HG03045 (cell line): ENCODE results near the gene ATP8B3.
A peak's percentile ranks its signal among the peaks of the same experiment; 100 is the strongest.

ENCODE experiments used
- ATAC-seq: cut with Tn5 transposase; IDR thresholded peaks from one replicate; pipeline ENCODE4 v1.9.1; 2021; ENCODE audit warnings: mild to moderate bottlenecking, moderate library complexity; ENCODE audit not compliant: unreplicated experiment

The ATP8B3 gene

GRCh38 chr19:1811942-1812425 is at the start of gene ATP8B3:
Gene ATP8B3, minus strand, starts transcription at chr19:1812276. Its CDS starts 540 bp downstream, at chr19:1811736.
- peak; percentile 3 for ATAC-seq

GRCh38 chr19:1861599-1862031 is 49.5 kb upstream of the ATP8B3 start:
- ATAC-seq, result no peak

- no peak for ATAC-seq
Measured at GRCh38 chr19:1860821-1861598, 48.9 kb upstream of the ATP8B3 start.

GRCh38 chr19:1860042-1860775 is 48.1 kb upstream of the ATP8B3 start:
- ATAC-seq, result no peak

- no peak for ATAC-seq
Measured at GRCh38 chr19:1859331-1859781, 47.3 kb upstream of the ATP8B3 start.

- no peak for ATAC-seq
Measured at GRCh38 chr19:1858412-1859081, 46.5 kb upstream of the ATP8B3 start.

- ATAC-seq, result no peak
Measured at GRCh38 chr19:1857648-1858326, 45.7 kb upstream of the ATP8B3 start.

- peak; percentile 31 for ATAC-seq
Measured at GRCh38 chr19:1856698-1857603, 44.9 kb upstream of the ATP8B3 start.

- no peak for ATAC-seq
Measured at GRCh38 chr19:1856345-1856697, 44.2 kb upstream of the ATP8B3 start.

GRCh38 chr19:1855828-1856255 is 43.8 kb upstream of the ATP8B3 start:
- peak; percentile 5 for ATAC-seq

- ATAC-seq, result peak; percentile 40
Measured at GRCh38 chr19:1855040-1855827, 43.2 kb upstream of the ATP8B3 start.

- ATAC-seq, result no peak
Measured at GRCh38 chr19:1854542-1855039, 42.5 kb upstream of the ATP8B3 start.

GRCh38 chr19:1854039-1854541 is 42.0 kb upstream of the ATP8B3 start:
- ATAC-seq, result no peak

GRCh38 chr19:1853295-1854038 is 41.4 kb upstream of the ATP8B3 start:
- no peak for ATAC-seq

- ATAC-seq, result no peak
Measured at GRCh38 chr19:1852581-1853128, 40.6 kb upstream of the ATP8B3 start.

- no peak for ATAC-seq
Measured at GRCh38 chr19:1851654-1852580, 39.8 kb upstream of the ATP8B3 start.
